A549 (cell line): Measurements from ENCODE around the gene C19orf73. TPM values are rescaled to one million over a fixed set of nuclear protein-coding genes. Genes with fewer than 3 reads are reported as not detected.
A peak's percentile ranks its signal among the peaks of the same experiment; 100 is the strongest.

Experiments used
- ATAC-seq, 2 experiments: fragments of 200-7000 bp in 1 of 2; fragments of >200 bp in 1 of 2; cut with Nextera tagmentation in 1 of 2; cut with Tn5 transposase in 1 of 2; 3 replicates each; pipeline versions ENCODE4 v1.8.0 to v1.9.1; 2018 to 2020; ENCODE audit warnings: mild to moderate bottlenecking in 1 of 2, moderate library complexity in 1 of 2
- CTCF ChIA-PET: fragments of 300-600 bp; sonication (Branson Sonifier 250); formaldehyde crosslinking; extraction: SDS; loops from one replicate; lab custom pipeline; 2021; ENCODE audit warnings: antibody characterized with exemption, inconsistent platforms; lab: Yijun Ruan, JAX
- POLR2A ChIA-PET: fragments of 350-600 bp; formaldehyde crosslinking; extraction: SDS; loops from one replicate; lab custom pipeline; 2021; ENCODE audit warnings: antibody characterized with exemption, inconsistent platforms; lab: Yijun Ruan, JAX
- DNase-seq, 2 experiments: peaks; one replicate each; pipeline versions ENCODE4 v3.0.0 to v3.0.0-alpha.2; 2011 to 2016; ENCODE audit warnings: low read depth in 1 of 2, low spot score in 1 of 2
- FAIRE-seq: peaks from 2 replicates; lab custom pipeline; 2011; peaks lifted over from hg19 to GRCh38; lab: Jason Lieb, UNC
- H3K27ac ChIP-seq, 2 experiments: fragments of >200 bp; sonication (Bioruptor Twin); formaldehyde crosslinking; 3 replicates each; pipeline ENCODE4 v1.5.1; 2016 to 2017
- H3K4me1 ChIP-seq: fragments of >200 bp; sonication (Bioruptor Twin); formaldehyde crosslinking; 3 replicates; pipeline ENCODE4 v1.6.1; 2016
- H3K4me2 ChIP-seq: fragments of >200 bp; sonication (Bioruptor Twin); formaldehyde crosslinking; 3 replicates; pipeline ENCODE4 v1.6.1; 2016
- H3K4me3 ChIP-seq: fragments of >200 bp; sonication (Bioruptor Twin); formaldehyde crosslinking; 3 replicates; pipeline ENCODE4 v1.5.1; 2016
- H3K9me3 ChIP-seq: fragments of >200 bp; sonication (Bioruptor Twin); formaldehyde crosslinking; 3 replicates; pipeline ENCODE4 v1.6.1; 2016
- BCL3 ChIP-seq: fragments of >200 bp; sonication (Bioruptor Twin); formaldehyde crosslinking; IDR thresholded peaks from 3 replicates; pipeline ENCODE4 v1.6.1; 2016
- CBX2 ChIP-seq: fragments of 200-600 bp; sonication (generic); IDR thresholded peaks from 2 replicates; pipeline ENCODE4 v1.6.1; 2016; ENCODE audit warnings: low read depth, mild to moderate bottlenecking, borderline replicate concordance
- CBX8 ChIP-seq: fragments of 200-600 bp; sonication (generic); IDR thresholded peaks from 2 replicates; pipeline ENCODE4 v1.6.1; 2016
- CEBPB ChIP-seq, 2 experiments: fragments of >200 bp in 1 of 2; sonication (Bioruptor Twin) in 1 of 2; formaldehyde crosslinking in 1 of 2; IDR thresholded peaks; 2 replicates each; pipeline ENCODE4 v1.6.1; 2012 to 2016
- CHD4 ChIP-seq: fragments of 200-600 bp; sonication (generic); IDR thresholded peaks from 2 replicates; pipeline ENCODE4 v1.6.1; 2016; ENCODE audit warnings: antibody characterized with exemption, mild to moderate bottlenecking, borderline replicate concordance
- EHMT2 ChIP-seq: fragments of 200-600 bp; sonication (generic); IDR thresholded peaks from 2 replicates; pipeline ENCODE4 v1.6.1; 2016; ENCODE audit warnings: antibody characterized with exemption, low read depth, mild to moderate bottlenecking, moderate library complexity
- EP300 ChIP-seq, 2 experiments: fragments of >200 bp; sonication (Bioruptor Twin); formaldehyde crosslinking; IDR thresholded peaks; 2 replicates in 1 of 2; 3 replicates in 1 of 2; pipeline ENCODE4 v1.6.1; 2016 to 2017
- FOXS1 ChIP-seq: fragments of 250-450 bp; sonication (Bioruptor Pico); IDR thresholded peaks from 2 replicates; pipeline ENCODE4 v1.5.0; 2020; ENCODE audit warnings: mild to moderate bottlenecking, moderate library complexity
- GATA3 ChIP-seq: IDR thresholded peaks from 2 replicates; pipeline ENCODE4 v1.6.1; 2012; ENCODE audit warnings: borderline replicate concordance
- MAFK ChIP-seq: fragments of 450-650 bp; IDR thresholded peaks from 2 replicates; pipeline ENCODE4 v1.6.1; 2014; ENCODE audit not compliant: partially characterized antibody
- MYC ChIP-seq: IDR thresholded peaks from 2 replicates; pipeline ENCODE4 v1.6.1; 2012; ENCODE audit warnings: mild to moderate bottlenecking, inconsistent platforms, low read length, improper control_type of control experiment, borderline replicate concordance
- NFE2L2 ChIP-seq: fragments of 150-350 bp; conservative IDR thresholded peaks from 2 replicates; pipeline ENCODE4 v1.6.1; 2014; ENCODE audit warnings: low read length
- NPAS2 ChIP-seq: fragments of 250-450 bp; sonication (Bioruptor Pico); IDR thresholded peaks from 2 replicates; pipeline ENCODE4 v1.8.0; 2022; ENCODE audit warnings: mild to moderate bottlenecking, moderate library complexity, borderline replicate concordance
- NR3C1 ChIP-seq: fragments of >200 bp; sonication (Bioruptor Twin); formaldehyde crosslinking; IDR thresholded peaks from 3 replicates; pipeline ENCODE4 v1.6.1; 2017
- RARB ChIP-seq: fragments of 250-450 bp; sonication (Bioruptor Pico); IDR thresholded peaks from 2 replicates; pipeline ENCODE4 v1.8.0; 2021; ENCODE audit warnings: mild to moderate bottlenecking, moderate library complexity
- RCOR1 ChIP-seq: fragments of 150-350 bp; IDR thresholded peaks from 2 replicates; pipeline ENCODE4 v1.6.1; 2014; ENCODE audit warnings: antibody characterized with exemption, low read length, low read depth
- SMC3 ChIP-seq: fragments of >200 bp; sonication (Bioruptor Twin); formaldehyde crosslinking; IDR thresholded peaks from 3 replicates; pipeline ENCODE4 v1.6.1; 2018; ENCODE audit warnings: inconsistent platforms
- TFCP2L1 ChIP-seq: fragments of 250-450 bp; sonication (Bioruptor Pico); IDR thresholded peaks from 2 replicates; pipeline ENCODE4 v1.5.0; 2021; ENCODE audit warnings: mild to moderate bottlenecking
- TP53 ChIP-seq: fragments of 250-450 bp; sonication (Bioruptor Pico); IDR thresholded peaks from 2 replicates; pipeline ENCODE4 v1.5.0; 2021; ENCODE audit warnings: mild to moderate bottlenecking, moderate library complexity
- ZFP36 ChIP-seq: fragments of 450-650 bp; IDR thresholded peaks from 2 replicates; pipeline ENCODE4 v1.6.1; 2014; ENCODE audit warnings: borderline replicate concordance; ENCODE audit not compliant: partially characterized antibody
- WGBS: methylation state at CpG from one replicate; pipeline ENCODE4 v1.1.6; 2017; ENCODE audit errors: missing lambda C conversion rate; 5-methylcytosine and 5-hydroxymethylcytosine counted together
- polyA plus RNA-seq, 4 experiments: library from polyadenylated mRNA; depleted of rRNA in 3 of 4; stranded (reverse); fragments of >200 nt; fragmentation: RNase III in 1 of 4; extraction: RNeasy Plus Mini Kit Qiagen cat#74134 plus additional on column Dnase treatment in 1 of 4; gene quantifications; 2 replicates in 3 of 4; 3 replicates in 1 of 4; pipeline ENCODE4 v1.2.3, GENCODE V29; 2011 to 2017
- TF ChIP-seq, protein P1 (sequence below): fragments of >200 bp; sonication (Bioruptor Twin); formaldehyde crosslinking; IDR thresholded peaks from 2 replicates; pipeline ENCODE4 v1.6.1; 2016

C19orf73 gene
- polyA plus RNA-seq, 2 of the 4 experiments (the other 2 are of a cell fraction): 1.8 to 2.2 TPM

DNA sequence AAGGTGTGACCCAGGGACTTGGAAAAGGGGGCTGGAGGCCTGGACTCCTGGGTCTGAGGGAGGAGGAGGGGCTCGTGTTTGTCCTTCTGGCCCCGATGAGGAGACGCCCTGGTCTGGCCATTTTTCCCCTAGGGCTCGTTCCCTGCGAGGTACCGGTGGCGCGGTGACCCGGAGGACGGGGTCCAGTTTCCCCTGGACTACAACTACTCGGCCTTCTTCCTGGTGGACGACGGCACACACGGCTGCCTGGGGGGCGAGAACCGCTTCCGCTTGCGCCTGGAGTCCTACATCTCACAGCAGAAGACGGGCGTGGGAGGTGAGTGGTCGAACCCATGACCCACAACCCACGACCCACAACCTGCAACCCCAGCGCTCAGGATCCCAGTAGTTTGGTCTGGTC is 49.5 kb upstream of the C19orf73 start:
- Histone ChIP-seq H3K4me3 (no peak overlapping the region), H3K9me3 (no peaks in the 10 kb centered on the region), H3K27ac (no peak overlapping the region), H3K4me1 (peaks cover 10% of the 10 kb centered on the region; the same call in 2 of the 3 replicates), H3K4me2 (no peak overlapping the region)
- ChIA-PET POLR2A (no interaction called here), CTCF (interaction anchor here (0.5 to 3.0 kb wide), 5 partner anchors 30 to 276 kb away, joined by 3 to 11 read pairs (median 4); no protein-coding TSS in a partner anchor)
- TF ChIP-seq MAFK (no peak), TP53 (CRISPR knock-in tag) (no peak), RARB (no peak), CBX2 (no peak), EP300 (IDR thresholded peaks at IDR 0.05) (no peak)
- no peak for ATAC-seq
- no peak for FAIRE-seq
- 93% methylated on average over 23 of the region's 23 CpGs for WGBS
- no peak for DNase-seq

DNA sequence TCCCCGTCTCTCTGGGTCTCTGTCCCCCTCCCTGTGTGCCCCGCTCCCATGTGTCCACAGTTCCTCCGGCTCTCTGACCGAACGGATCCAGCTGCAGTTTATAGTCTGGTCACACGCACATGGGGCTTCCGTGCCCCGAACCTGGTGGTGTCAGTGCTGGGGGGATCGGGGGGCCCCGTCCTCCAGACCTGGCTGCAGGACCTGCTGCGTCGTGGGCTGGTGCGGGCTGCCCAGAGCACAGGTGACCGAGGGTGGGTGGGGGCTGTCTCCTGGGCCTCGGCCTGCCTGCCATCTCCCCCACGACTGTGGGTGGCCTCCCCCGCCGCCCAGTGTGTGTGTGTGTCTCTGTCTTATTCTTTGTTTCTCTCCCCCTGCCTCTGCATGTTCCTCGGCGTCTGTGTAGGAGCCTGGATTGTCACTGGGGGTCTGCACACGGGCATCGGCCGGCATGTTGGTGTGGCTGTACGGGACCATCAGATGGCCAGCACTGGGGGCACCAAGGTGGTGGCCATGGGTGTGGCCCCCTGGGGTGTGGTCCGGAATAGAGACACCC is 49.0 kb upstream of the C19orf73 start:
- no peak for DNase-seq
- H3K4me1 ChIP-seq: peaks cover 10% of the 10 kb centered on the region; the same call in 2 of the 3 replicates
- TF ChIP-seq TP53 (CRISPR knock-in tag): no peak
- no peak for TF ChIP-seq NR3C1
- TF ChIP-seq GATA3: no peak
- no peak for TF ChIP-seq EHMT2
- no peak for TF ChIP-seq NPAS2
- TF ChIP-seq CBX8: no peak
- no peak for TF ChIP-seq BCL3
- no peak for TF ChIP-seq SMC3
- no peak for TF ChIP-seq TFCP2L1 (CRISPR knock-in tag)
- TF ChIP-seq ZFP36: no peak
- TF ChIP-seq CEBPB (IDR thresholded peaks at IDR 0.05): no peak
- no peak for TF ChIP-seq RCOR1
- TF ChIP-seq NFE2L2: no peak
- no peak for TF ChIP-seq CHD4
- TF ChIP-seq, all 56 proteins: peak for 0
- CTCF ChIA-PET: interaction anchor here (0.6 to 1.1 kb wide), 2 partner anchors 31 to 238 kb away, joined by 3 to 4 read pairs; no protein-coding TSS in a partner anchor
- H3K4me2 ChIP-seq: no peak overlapping the region
- FAIRE-seq (no peak), ATAC-seq (peak in 1 of 2 experiments; percentile 37; a peak in 2 of 6 replicates)
- H3K4me3 ChIP-seq: no peak overlapping the region
- 87% methylated on average over 25 of the region's 25 CpGs for WGBS
- POLR2A ChIA-PET: no interaction called here
- no peaks in the 10 kb centered on the region for H3K9me3 ChIP-seq
- H3K27ac ChIP-seq: no peak overlapping the region

DNA sequence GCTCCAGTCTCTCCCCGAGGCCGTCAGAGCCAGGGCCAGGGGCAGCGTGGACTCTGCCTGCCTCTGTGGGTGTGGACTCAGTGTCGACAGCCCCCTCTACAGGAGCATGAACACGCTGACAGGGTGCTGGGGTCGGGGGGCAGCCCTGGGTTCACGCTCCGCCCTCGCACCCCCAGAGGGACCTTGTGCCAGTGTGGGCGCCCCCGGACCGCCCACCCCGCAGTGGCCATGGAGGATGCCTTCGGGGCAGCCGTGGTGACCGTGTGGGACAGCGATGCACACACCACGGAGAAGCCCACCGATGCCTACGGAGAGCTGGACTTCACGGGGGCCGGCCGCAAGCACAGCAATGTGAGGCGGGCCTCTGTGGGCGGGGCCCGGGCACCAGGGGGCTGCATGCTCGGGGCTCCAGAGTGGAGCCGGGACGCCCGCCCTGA is 46.9 kb upstream of the C19orf73 start:
- Histone ChIP-seq H3K4me1 (peaks cover 10% of the 10 kb centered on the region; the same call in 2 of the 3 replicates), H3K9me3 (no peaks in the 10 kb centered on the region), H3K4me3 (no peak overlapping the region), H3K4me2 (no peak overlapping the region), H3K27ac (no peak overlapping the region)
- TF ChIP-seq MYC (no peak), EP300 (IDR thresholded peaks at IDR 0.05) (no peak), EHMT2 (no peak), FOXS1 (CRISPR knock-in tag) (no peak)
- TF ChIP-seq, protein P1, sequence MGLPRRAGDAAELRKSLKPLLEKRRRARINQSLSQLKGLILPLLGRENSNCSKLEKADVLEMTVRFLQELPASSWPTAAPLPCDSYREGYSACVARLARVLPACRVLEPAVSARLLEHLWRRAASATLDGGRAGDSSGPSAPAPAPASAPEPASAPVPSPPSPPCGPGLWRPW: no peak
- CTCF ChIA-PET: interaction anchor here (1.3 to 1.5 kb wide), 2 partner anchors 20 to 52 kb away, joined by 4 to 5 read pairs; partner anchors contain the start of gene LIN7B
- 96% methylated on average over 25 of the region's 30 CpGs for WGBS
- FAIRE-seq: no peak
- no peak for DNase-seq
- POLR2A ChIA-PET: no interaction called here
- peak; percentile 49 to 51; a peak in 5 of 6 replicates for ATAC-seq
